Upper lobe of left lung (tissue), 4 donors: ENCODE results near the gene TUSC2.
A peak's percentile ranks its signal among the peaks of the same experiment; 100 is the strongest.

Source experiments
- POLR2AphosphoS5 ChIP-seq, 2 donors: sonication (generic); formaldehyde crosslinking; IDR thresholded peaks; one replicate each; pipeline ENCODE4 v1.5.1; 2017; ENCODE audit warnings: antibody characterized with exemption in 2 of 2
- TF ChIP-seq, protein P1 (sequence below), 6 experiments: fragments of 450-650 bp in 4 of 6; fragments of 200-600 bp in 2 of 6; sonication (generic) in 2 of 6; IDR thresholded peaks; one replicate each; pipeline ENCODE4 v1.5.1; 2016 to 2019; ENCODE audit warnings: antibody characterized with exemption in 6 of 6

DNA sequence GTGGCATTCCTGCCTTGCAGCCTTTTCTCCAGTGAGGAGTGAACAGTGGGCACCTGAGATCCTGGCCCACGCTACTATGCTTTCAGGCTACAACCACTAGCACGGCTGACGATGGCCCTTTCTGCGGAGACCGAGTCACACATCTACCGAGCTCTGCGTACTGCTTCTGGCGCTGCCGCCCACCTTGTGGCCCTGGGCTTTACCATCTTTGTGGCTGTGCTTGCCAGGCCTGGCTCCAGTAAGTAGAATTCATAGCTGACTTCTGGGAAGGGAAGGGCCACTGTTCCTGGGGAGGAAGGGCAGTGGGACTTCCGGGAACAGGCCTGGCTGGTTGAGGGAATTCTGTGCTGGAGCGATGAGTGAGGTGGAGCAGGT lies 23.3 kb upstream of the TUSC2 start:
- TF ChIP-seq, protein P1, sequence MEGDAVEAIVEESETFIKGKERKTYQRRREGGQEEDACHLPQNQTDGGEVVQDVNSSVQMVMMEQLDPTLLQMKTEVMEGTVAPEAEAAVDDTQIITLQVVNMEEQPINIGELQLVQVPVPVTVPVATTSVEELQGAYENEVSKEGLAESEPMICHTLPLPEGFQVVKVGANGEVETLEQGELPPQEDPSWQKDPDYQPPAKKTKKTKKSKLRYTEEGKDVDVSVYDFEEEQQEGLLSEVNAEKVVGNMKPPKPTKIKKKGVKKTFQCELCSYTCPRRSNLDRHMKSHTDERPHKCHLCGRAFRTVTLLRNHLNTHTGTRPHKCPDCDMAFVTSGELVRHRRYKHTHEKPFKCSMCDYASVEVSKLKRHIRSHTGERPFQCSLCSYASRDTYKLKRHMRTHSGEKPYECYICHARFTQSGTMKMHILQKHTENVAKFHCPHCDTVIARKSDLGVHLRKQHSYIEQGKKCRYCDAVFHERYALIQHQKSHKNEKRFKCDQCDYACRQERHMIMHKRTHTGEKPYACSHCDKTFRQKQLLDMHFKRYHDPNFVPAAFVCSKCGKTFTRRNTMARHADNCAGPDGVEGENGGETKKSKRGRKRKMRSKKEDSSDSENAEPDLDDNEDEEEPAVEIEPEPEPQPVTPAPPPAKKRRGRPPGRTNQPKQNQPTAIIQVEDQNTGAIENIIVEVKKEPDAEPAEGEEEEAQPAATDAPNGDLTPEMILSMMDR (IDR thresholded peaks at IDR 0.05) = peak in 1 of 6 experiments; percentile 5
- no peak for TF ChIP-seq POLR2AphosphoS5 (IDR thresholded peaks at IDR 0.05)
